GM19397 (cell line): Measurements from ENCODE around the gene SEL1L3.

Experiments used
- ATAC-seq: cut with Tn5 transposase; IDR thresholded peaks from one replicate; pipeline ENCODE4 v1.9.1; 2021; ENCODE audit warnings: mild to moderate bottlenecking, moderate library complexity; ENCODE audit not compliant: unreplicated experiment

SEL1L3 gene

DNA sequence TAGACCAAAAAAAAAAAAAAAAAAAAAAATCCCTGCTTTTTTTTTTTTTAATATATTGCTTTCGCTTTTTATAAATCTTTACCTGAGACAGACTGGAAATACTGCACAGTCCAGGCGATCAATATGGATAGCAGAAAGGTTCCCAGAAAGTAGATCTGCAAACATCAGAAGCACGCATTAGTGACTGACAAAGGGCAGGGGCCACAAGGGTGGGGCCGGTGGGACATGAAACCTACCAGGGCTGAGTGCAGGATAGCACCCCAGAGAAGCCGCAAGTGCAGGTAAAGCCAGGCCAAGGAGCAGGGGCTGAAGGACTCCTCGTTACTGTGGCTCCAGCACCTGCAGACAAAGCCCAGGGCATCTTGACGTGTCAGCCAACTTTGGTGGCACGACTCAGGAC is 105.3 kb downstream of the SEL1L3 start:
- no peak for ATAC-seq

DNA sequence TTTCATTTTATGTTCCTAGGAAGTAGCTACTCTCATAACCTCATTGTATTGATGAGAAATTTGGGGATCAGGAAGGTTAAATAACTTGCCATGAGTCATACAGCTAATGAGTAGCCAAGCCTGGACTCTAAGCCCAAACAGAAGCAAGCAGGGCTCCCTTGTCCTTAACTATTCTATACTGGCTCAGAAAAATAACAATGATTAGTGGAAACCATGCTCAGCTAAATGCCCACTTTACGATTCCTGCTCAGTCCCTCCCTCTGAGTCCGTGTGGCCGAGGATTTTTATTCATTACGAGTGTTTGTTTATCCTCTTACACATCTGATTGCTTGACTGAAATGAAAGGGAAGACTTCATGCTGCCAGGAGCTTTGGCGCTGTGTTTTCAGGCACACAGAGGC is 106.3 kb downstream of the SEL1L3 start:
- ATAC-seq: no peak

GRCh38 chr4:25755911-25756310 is 106.9 kb downstream of the SEL1L3 start:
- ATAC-seq: no peak

GRCh38 chr4:25753239-25753638 is 109.5 kb downstream of the SEL1L3 start:
- ATAC-seq: no peak

- no peak for ATAC-seq
These were observed 111.9 kb downstream of the SEL1L3 start for GRCh38 chr4:25750874-25751273.

GRCh38 chr4:25749150-25749794 is 113.5 kb downstream of the SEL1L3 start:
- no peak for ATAC-seq

DNA sequence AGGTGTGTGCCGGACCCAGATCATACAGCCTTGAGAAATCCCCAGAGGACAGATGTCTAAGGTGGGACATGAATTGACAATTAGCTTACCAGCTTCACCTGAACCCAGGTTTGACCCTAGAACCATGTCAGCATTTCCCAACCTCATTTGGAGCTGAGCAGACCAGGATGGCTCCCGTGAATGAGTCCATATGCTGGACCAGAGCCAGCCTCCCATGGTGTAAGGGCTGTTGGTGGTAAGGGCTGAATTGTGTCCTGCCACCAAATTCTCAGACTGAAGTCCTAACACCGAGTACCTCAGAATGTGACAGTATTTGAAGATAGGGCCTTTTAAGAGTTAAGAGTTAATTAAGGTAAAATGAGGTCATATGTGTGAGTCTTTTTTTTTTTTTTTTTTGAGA is 118.8 kb downstream of the SEL1L3 start:
- ATAC-seq: no peak

GRCh38 chr4:25729564-25729963 is 133.2 kb downstream of the SEL1L3 start:
- no peak for ATAC-seq

- no peak for ATAC-seq
These were observed 133.9 kb downstream of the SEL1L3 start for GRCh38 chr4:25728886-25729285.

DNA sequence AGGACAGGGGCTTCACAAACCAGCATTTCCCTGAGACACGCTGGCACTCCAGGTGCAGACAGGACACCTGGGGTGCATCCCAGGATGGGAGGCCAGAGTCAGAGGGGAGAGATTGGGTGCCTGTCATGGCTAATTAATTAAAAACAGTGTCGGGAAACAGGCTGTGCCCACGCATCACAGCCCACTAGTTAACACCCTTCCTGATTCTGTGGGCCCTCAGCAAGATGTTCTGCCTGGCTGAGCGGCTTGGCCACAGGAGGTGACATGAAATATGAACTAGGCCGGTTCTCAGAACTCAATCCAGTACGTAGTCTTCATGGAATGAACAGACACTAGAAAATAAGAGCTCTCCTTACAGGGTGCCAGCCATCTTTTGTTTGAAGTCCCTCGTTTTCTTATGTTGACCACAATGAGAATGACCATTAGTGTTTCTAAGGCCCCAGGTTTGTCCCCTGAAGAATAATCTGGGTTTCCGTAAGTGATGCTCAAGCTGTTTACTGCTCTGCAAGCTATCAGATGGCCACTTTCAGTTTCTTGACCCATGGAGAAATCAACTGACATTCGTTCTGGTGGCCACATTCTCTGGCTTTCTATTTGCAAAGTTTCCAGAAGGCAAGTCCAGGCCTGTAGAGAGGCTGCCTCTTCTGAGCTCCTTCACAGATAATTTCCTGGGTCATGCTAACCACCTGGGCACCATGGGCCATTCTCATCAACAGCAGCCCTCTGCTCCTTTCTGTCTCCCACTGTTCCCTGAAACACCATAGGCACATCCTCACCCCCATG is 134.9 kb downstream of the SEL1L3 start:
- ATAC-seq: no peak

- no peak for ATAC-seq
These were observed 136.9 kb downstream of the SEL1L3 start for GRCh38 chr4:25725870-25726269.

GRCh38 chr4:25723409-25723808 is 139.4 kb downstream of the SEL1L3 start:
- no peak for ATAC-seq

DNA sequence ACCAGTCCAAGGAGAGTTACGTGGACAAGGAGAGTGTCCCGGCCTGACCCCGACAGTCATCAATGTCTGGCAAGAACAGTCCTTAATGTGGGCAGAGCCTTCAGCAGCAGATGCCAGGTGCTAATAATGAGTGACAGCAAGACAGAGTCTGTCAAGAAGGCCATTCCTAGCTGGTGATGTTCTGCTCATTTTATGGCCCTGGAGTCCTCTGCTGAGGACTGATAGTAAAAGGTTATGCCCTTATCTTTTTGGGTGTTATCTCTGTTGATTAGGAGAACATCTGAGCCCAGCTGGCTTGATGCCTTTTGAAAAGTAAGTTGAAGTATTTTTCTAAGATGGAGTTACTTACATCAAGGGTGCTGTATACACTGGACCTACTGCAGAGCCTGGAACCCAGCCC is 139.8 kb downstream of the SEL1L3 start:
- ATAC-seq: no peak

DNA sequence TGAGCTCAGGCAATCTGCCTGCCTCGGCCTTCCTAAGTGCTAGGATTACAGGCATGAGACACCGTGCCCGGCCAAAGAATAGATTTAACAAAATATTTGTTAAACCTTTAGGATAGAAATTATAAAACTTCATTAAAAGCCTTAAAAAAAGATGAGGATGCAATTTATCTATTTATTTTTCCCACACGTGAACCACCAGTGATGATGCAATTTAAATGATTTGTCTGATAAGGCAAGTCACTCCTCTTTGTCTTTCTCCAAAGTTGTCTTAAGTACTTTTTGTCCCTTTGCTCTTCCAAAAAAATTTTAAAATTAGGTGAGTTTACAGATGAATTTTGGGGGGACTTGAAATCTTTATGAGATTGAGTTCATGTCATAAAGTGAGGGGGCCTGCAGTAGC is 149.0 kb downstream of the SEL1L3 start:
- no peak for ATAC-seq

- ATAC-seq: no peak
These were observed 150.2 kb downstream of the SEL1L3 start for GRCh38 chr4:25712611-25713010.

DNA sequence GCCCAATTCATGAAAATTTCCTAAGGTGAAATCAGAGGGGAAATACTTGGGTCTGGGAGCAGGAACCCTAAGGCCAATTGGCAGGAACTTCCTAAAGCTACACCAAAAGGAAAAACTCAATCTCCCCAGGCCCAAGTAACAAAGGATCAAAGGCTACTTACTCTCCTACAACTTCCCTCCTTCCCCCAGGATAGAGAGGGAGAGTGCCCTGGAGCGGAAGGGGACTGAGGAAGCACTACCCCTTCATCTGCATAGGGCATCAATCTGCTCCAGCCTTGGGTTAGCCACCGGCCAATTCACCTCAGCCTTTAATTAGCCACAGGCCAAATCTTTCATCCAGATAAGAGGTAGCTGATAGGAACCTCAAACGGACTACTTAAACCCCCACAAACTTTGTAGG is 152.2 kb downstream of the SEL1L3 start:
- ATAC-seq: no peak

- no peak for ATAC-seq
These were observed 158.3 kb downstream of the SEL1L3 start for GRCh38 chr4:25704516-25704915.

DNA sequence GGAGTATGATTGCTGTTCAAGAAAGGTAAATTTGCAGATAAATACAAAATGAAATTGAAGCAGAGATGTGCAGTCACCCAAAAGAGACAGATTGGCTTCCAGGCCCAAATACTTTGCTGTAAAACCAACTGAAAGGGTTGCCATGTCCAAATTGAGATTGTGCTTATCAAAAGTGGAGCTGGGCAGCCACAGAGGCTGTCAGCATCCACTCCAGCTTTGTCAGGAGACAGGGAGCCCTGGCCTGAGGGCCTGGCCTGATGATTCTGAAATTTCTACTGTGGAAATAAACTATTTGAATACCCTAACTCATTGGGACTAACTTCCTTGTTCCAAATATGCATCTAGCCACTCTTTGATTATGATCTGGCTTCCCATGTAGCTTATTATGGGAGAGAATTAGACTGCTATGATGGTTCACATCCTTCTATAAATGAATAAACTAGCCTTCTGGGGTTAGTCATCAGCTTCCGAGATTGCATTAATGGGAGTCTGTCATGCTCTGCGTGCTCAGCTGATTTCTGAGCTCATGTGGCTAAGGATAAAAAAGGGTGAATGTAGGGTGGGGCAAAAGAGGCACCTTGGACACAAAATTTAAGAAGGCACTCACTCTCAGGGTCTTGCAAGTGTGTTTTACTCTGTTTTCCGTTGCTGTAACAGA is 158.9 kb downstream of the SEL1L3 start:
- no peak for ATAC-seq

DNA sequence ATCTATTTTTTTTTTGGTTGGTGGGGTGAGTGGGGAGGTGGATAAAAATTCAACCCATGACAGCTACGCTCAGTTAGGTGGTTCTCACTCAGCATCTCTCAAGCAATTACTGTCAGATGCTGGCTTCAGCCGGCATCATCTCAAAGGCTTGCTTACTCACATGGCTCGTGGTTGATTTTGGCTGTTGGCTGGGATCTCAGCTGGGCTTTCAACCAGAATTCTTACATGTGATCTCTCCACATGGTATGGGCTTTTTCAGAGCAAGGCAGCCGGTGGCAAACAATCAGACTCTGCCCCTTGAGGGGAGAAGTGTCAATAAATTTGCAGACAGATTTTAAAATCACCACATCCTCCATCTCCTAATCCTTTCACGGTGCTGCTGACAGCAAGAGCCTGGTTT is 159.9 kb downstream of the SEL1L3 start:
- ATAC-seq: no peak

GRCh38 chr4:25700661-25701060 is 162.1 kb downstream of the SEL1L3 start:
- ATAC-seq: no peak

DNA sequence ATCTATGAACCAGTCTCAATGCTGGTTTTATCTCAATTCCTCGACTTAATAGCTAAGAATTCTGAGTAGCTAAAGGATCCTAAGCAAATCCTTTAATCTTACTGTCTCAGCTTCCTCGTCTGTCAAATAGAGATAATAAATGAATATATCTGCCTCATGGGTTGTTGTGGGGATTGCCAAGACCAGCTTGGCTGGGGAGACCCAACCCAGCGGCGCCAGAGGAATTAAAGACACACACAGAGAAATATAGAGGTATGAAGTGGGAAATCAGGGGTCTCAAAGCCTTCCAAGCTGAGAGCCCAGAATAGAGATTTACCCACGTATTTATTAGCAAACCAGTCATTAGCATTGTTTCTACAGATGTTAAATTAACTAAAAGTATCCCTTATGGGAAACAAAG is 165.3 kb downstream of the SEL1L3 start:
- no peak for ATAC-seq
